Mesendoderm (in vitro differentiated cells): Measurements from ENCODE around the gene AAR2.

Experiments
- DNase-seq: peaks from one replicate; pipeline ENCODE4 v3.0.0; 2013
- H2AK5ac ChIP-seq: 2 replicates; pipeline ENCODE4 v1.6.1; 2013; ENCODE audit warnings: low read length, inconsistent platforms
- H2BK120ac ChIP-seq: 2 replicates; pipeline ENCODE4 v1.6.1; 2013; ENCODE audit warnings: low read depth, mild to moderate bottlenecking, low read length, moderate library complexity, mixed read lengths
- H2BK15ac ChIP-seq: replicated peaks from 2 replicates; pipeline ENCODE4 v1.6.1; 2013; ENCODE audit warnings: low read depth, mild to moderate bottlenecking, moderate library complexity
- H2BK5ac ChIP-seq: 2 replicates; pipeline ENCODE4 v1.6.1; 2013; ENCODE audit warnings: low read length, inconsistent platforms
- H3K18ac ChIP-seq: 2 replicates; pipeline ENCODE4 v1.6.1; 2013; ENCODE audit warnings: mild to moderate bottlenecking, low read length, mixed read lengths
- H3K23ac ChIP-seq: one replicate; pipeline ENCODE4 v1.6.1; 2013; ENCODE audit warnings: low read length
- H3K27ac ChIP-seq: 2 replicates; pipeline ENCODE4 v1.5.1; 2013; ENCODE audit warnings: low read depth, mild to moderate bottlenecking, inconsistent platforms, low read length, moderate library complexity
- H3K27me3 ChIP-seq: 2 replicates; pipeline ENCODE4 v1.6.1; 2013; ENCODE audit warnings: low read length, control low read depth, mild to moderate bottlenecking, inconsistent platforms; ENCODE audit not compliant: insufficient read depth, poor library complexity
- H3K36me3 ChIP-seq: 2 replicates; pipeline ENCODE4 v1.6.1; 2013; ENCODE audit warnings: low read length, inconsistent platforms; ENCODE audit not compliant: control insufficient read depth, insufficient read depth
- H3K4ac ChIP-seq: one replicate; pipeline ENCODE4 v1.6.1; 2013; ENCODE audit warnings: low read depth, mild to moderate bottlenecking, low read length, moderate library complexity
- H3K4me1 ChIP-seq: 2 replicates; pipeline ENCODE4 v1.6.1; 2013; ENCODE audit warnings: low read depth, low read length, inconsistent platforms; ENCODE audit not compliant: control insufficient read depth
- H3K4me2 ChIP-seq: 2 replicates; pipeline ENCODE4 v1.6.1; 2013; ENCODE audit warnings: low read length
- H3K4me3 ChIP-seq: 2 replicates; pipeline ENCODE4 v1.5.1; 2013; ENCODE audit warnings: mild to moderate bottlenecking, low read length
- H3K56ac ChIP-seq: one replicate; pipeline ENCODE4 v1.6.1; 2013; ENCODE audit warnings: low read length
- H3K79me1 ChIP-seq: 2 replicates; pipeline ENCODE4 v1.6.1; 2013; ENCODE audit warnings: low read length, inconsistent platforms
- H3K79me2 ChIP-seq: 2 replicates; pipeline ENCODE4 v1.6.1; 2013; ENCODE audit warnings: mild to moderate bottlenecking, low read length; ENCODE audit not compliant: control insufficient read depth, insufficient read depth
- H3K9ac ChIP-seq: 2 replicates; pipeline ENCODE4 v1.6.1; 2013; ENCODE audit warnings: low read length, inconsistent platforms
- H4K5ac ChIP-seq: one replicate; pipeline ENCODE4 v1.6.1; 2013; ENCODE audit warnings: low read length
- H4K8ac ChIP-seq: one replicate; pipeline ENCODE4 v1.6.1; 2013; ENCODE audit warnings: low read depth, mild to moderate bottlenecking, control low read depth, low read length, moderate library complexity
- whole genome bisulfite sequencing: extraction: QIAGEN DNeasy Blood & Tissue Kit; methylation state at CpG from one replicate; pipeline ENCODE4 v1.1.7; 2013; ENCODE audit warnings: low lambda C conversion rate, missing lambda C conversion rate; ENCODE audit not compliant: insufficient coverage; ENCODE audit errors: extremely low coverage; 5-methylcytosine and 5-hydroxymethylcytosine counted together

AAR2 gene

DNA sequence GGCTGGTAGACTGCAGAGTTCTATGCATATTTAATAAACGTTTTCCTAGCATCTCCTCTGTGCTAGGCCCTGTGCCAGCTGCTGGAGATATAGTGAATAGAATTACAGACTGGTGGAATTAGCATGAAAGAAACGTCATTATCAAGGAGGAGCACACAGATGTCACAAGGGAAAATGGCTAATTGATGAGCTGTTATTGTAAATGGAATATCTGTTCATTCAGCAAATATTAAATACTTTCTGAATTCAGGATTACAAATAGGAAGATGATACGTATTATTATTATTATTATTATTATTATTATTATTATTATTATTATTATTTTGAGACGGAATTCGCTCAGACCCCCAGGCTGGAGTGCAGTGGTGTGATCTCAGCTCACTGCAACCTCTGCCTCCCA lies 1.2 kb downstream of the AAR2 start:
- H2AK5ac ChIP-seq, result no peak overlapping the region
- peak overlapping the region; percentile 68 for H3K9ac ChIP-seq
- peaks cover 3% of the 10 kb centered on the region for H3K4me1 ChIP-seq
- no peak overlapping the region for H3K23ac ChIP-seq
- H3K27me3 ChIP-seq, result no peaks in the 10 kb centered on the region
- no peak overlapping the region for H2BK15ac ChIP-seq
- no peak overlapping the region for H2BK5ac ChIP-seq
- peak overlapping the region; percentile 68 for H3K4me3 ChIP-seq
- peak overlapping the region; percentile 86 for H3K56ac ChIP-seq
- no peak overlapping the region for H2BK120ac ChIP-seq
- no CpG with 5 or more reads among the region's 5 CpGs for WGBS
- no peak for DNase-seq
- no peak overlapping the region for H3K27ac ChIP-seq
- no peak overlapping the region for H4K5ac ChIP-seq
- H4K8ac ChIP-seq, result no peak overlapping the region
- peaks cover 6% of the 10 kb centered on the region for H3K36me3 ChIP-seq
- H3K4me2 ChIP-seq, result peak overlapping the region; percentile 65
- H3K79me2 ChIP-seq, result peaks cover 32% of the 10 kb centered on the region
- H3K79me1 ChIP-seq, result peaks cover 14% of the 10 kb centered on the region
- no peak overlapping the region for H3K4ac ChIP-seq
- H3K18ac ChIP-seq, result no peak overlapping the region

- no CpG with 5 or more reads among the region's 3 CpGs for WGBS
- peaks cover 6% of the 10 kb centered on the region for H3K36me3 ChIP-seq
Observed at GRCh38 chr20:36238153-36238552, 1.9 kb downstream of the AAR2 start.

GRCh38 chr20:36238760-36239159 lies 2.5 kb downstream of the AAR2 start:
- no peak overlapping the region for H4K5ac ChIP-seq
- H3K4me1 ChIP-seq, result peaks cover 3% of the 10 kb centered on the region
- no CpG with 5 or more reads among the region's 3 CpGs for WGBS
- no peak overlapping the region for H2BK5ac ChIP-seq
- H3K4me3 ChIP-seq, result no peak overlapping the region
- no peak overlapping the region for H3K4me2 ChIP-seq
- no peak overlapping the region for H3K9ac ChIP-seq
- no peak overlapping the region for H2BK120ac ChIP-seq
- no peak overlapping the region for H3K27ac ChIP-seq
- DNase-seq, result no peak
- H2AK5ac ChIP-seq, result no peak overlapping the region
- no peaks in the 10 kb centered on the region for H3K27me3 ChIP-seq
- H3K56ac ChIP-seq, result no peak overlapping the region
- no peak overlapping the region for H3K18ac ChIP-seq
- no peak overlapping the region for H2BK15ac ChIP-seq
- H3K4ac ChIP-seq, result no peak overlapping the region
- H3K79me2 ChIP-seq, result peaks cover 32% of the 10 kb centered on the region
- peaks cover 14% of the 10 kb centered on the region for H3K79me1 ChIP-seq
- peaks cover 6% of the 10 kb centered on the region for H3K36me3 ChIP-seq
- no peak overlapping the region for H4K8ac ChIP-seq
- no peak overlapping the region for H3K23ac ChIP-seq

More at GRCh38 chr20:36238153-36238552, 1.9 kb downstream of the AAR2 start:
- no peak overlapping the region for H2BK120ac ChIP-seq
- no peak overlapping the region for H2BK15ac ChIP-seq
- no peak overlapping the region for H3K4me2 ChIP-seq
- H2BK5ac ChIP-seq, result no peak overlapping the region
- no peak overlapping the region for H3K23ac ChIP-seq
- H3K27ac ChIP-seq, result no peak overlapping the region
- peaks cover 32% of the 10 kb centered on the region for H3K79me2 ChIP-seq
- H3K18ac ChIP-seq, result no peak overlapping the region
- peaks cover 3% of the 10 kb centered on the region for H3K4me1 ChIP-seq
- no peak overlapping the region for H3K4ac ChIP-seq
- H2AK5ac ChIP-seq, result no peak overlapping the region
- H3K56ac ChIP-seq, result no peak overlapping the region
- H4K8ac ChIP-seq, result no peak overlapping the region
- no peak for DNase-seq
- H3K79me1 ChIP-seq, result peaks cover 14% of the 10 kb centered on the region
- H4K5ac ChIP-seq, result no peak overlapping the region
- H3K27me3 ChIP-seq, result no peaks in the 10 kb centered on the region
- no peak overlapping the region for H3K4me3 ChIP-seq
- H3K9ac ChIP-seq, result no peak overlapping the region

DNA sequence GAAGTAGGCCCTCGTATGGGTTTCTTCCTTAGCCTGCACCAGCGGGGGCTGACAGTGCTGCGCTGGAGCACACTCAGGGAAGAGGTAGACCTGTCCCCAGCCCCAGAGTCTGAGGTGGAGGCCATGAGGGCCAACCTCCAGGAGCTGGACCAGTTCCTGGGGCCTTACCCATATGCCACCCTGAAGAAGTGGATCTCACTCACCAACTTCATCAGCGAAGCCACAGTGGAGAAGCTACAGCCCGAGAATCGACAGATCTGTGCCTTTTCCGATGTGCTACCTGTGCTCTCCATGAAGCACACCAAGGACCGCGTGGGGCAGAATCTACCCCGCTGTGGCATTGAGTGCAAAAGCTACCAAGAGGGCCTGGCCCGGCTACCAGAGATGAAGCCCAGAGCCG lies 3.8 kb downstream of the AAR2 start:
- H3K79me2 ChIP-seq, result peaks cover 32% of the 10 kb centered on the region
- no peak overlapping the region for H3K56ac ChIP-seq
- no peak overlapping the region for H3K27ac ChIP-seq
- no peak overlapping the region for H3K23ac ChIP-seq
- no peak overlapping the region for H2AK5ac ChIP-seq
- H3K27me3 ChIP-seq, result no peaks in the 10 kb centered on the region
- H3K4me2 ChIP-seq, result no peak overlapping the region
- no peak overlapping the region for H4K5ac ChIP-seq
- H2BK15ac ChIP-seq, result no peak overlapping the region
- no peak overlapping the region for H3K4ac ChIP-seq
- H3K79me1 ChIP-seq, result peaks cover 14% of the 10 kb centered on the region
- no peak overlapping the region for H4K8ac ChIP-seq
- peaks cover 3% of the 10 kb centered on the region for H3K4me1 ChIP-seq
- H3K18ac ChIP-seq, result no peak overlapping the region
- DNase-seq, result no peak
- H3K36me3 ChIP-seq, result peaks cover 11% of the 10 kb centered on the region
- no peak overlapping the region for H2BK120ac ChIP-seq
- H3K9ac ChIP-seq, result no peak overlapping the region
- no peak overlapping the region for H2BK5ac ChIP-seq
- no CpG with 5 or more reads among the region's 12 CpGs for WGBS
- no peak overlapping the region for H3K4me3 ChIP-seq

GRCh38 chr20:36241678-36242077 lies 5.4 kb downstream of the AAR2 start:
- no CpG with 5 or more reads among the region's 4 CpGs for WGBS
- H3K4ac ChIP-seq, result no peak overlapping the region
- peaks cover 31% of the 10 kb centered on the region for H3K79me2 ChIP-seq

DNA sequence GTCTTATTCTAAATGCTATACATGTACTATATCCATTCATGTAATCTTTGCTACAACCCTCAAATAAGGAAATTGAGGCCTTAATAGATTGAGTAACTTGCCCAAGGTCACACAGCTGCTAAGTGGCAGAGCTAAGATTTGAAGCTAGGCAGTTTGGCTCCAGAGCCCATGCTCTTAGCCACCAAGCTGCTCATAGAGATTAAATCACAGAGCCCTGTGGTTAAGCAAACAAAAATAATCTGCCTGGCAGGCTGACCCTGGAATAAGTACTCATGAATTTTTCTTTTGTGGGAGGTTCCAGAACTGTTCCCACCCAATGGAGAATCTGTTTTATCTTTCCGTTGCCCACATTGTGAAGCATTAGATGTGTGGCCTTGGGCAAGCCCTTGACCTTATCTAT lies 7.4 kb downstream of the AAR2 start:
- H2AK5ac ChIP-seq, result no peak overlapping the region
- H4K5ac ChIP-seq, result no peak overlapping the region
- H3K4me3 ChIP-seq, result no peak overlapping the region
- H3K4me1 ChIP-seq, result no peaks in the 10 kb centered on the region
- peaks cover 15% of the 10 kb centered on the region for H3K79me2 ChIP-seq
- H3K4me2 ChIP-seq, result no peak overlapping the region
- H3K23ac ChIP-seq, result no peak overlapping the region
- H3K79me1 ChIP-seq, result peaks cover 9% of the 10 kb centered on the region
- H3K36me3 ChIP-seq, result peaks cover 18% of the 10 kb centered on the region
- H3K4ac ChIP-seq, result no peak overlapping the region
- no peak overlapping the region for H2BK5ac ChIP-seq
- H3K18ac ChIP-seq, result no peak overlapping the region
- no peaks in the 10 kb centered on the region for H3K27me3 ChIP-seq
- no peak overlapping the region for H4K8ac ChIP-seq
- no peak overlapping the region for H2BK120ac ChIP-seq
- H3K27ac ChIP-seq, result no peak overlapping the region
- no peak overlapping the region for H3K56ac ChIP-seq
- DNase-seq, result no peak
- no peak overlapping the region for H3K9ac ChIP-seq
- H2BK15ac ChIP-seq, result no peak overlapping the region
- no CpG with 5 or more reads among the region's 1 CpG for WGBS

More at GRCh38 chr20:36241678-36242077, 5.4 kb downstream of the AAR2 start:
- Histone ChIP-seq H2BK15ac (no peak overlapping the region), H2BK5ac (no peak overlapping the region), H3K56ac (no peak overlapping the region), H4K8ac (no peak overlapping the region), H3K4me2 (no peak overlapping the region), H3K27me3 (no peaks in the 10 kb centered on the region), H3K4me3 (no peak overlapping the region), H3K27ac (no peak overlapping the region), H3K79me1 (peaks cover 14% of the 10 kb centered on the region), H3K18ac (no peak overlapping the region), H4K5ac (no peak overlapping the region), H3K4me1 (peaks cover 3% of the 10 kb centered on the region), H2BK120ac (no peak overlapping the region), H3K23ac (no peak overlapping the region), H2AK5ac (no peak overlapping the region), H3K9ac (no peak overlapping the region), H3K36me3 (peaks cover 15% of the 10 kb centered on the region)
- no peak for DNase-seq
